Stimulated activated CD4-positive, alpha-beta T cell treated with anti-CD3 and anti-CD28 coated beads, TNF-alpha, amount 100 ng/mL, for 48 hours (primary cell): ENCODE measurements around the gene LCE7A.

Experiments
- DNase-seq, 3 donors: peaks; one replicate each; pipeline ENCODE4 v3.0.0-alpha.2; 2020; ENCODE audit warnings: low read depth in 3 of 3

The LCE7A gene

GRCh38 chr1:152859696-152860095, at the start of gene LCE7A:
TSS of gene LCE7A (plus strand) at chr1:152859996. CDS start at chr1:152860698, 702 bp downstream.
- DNase-seq, result no peak

GRCh38 chr1:152811050-152811449, 48.7 kb upstream of the LCE7A start:
- no peak for DNase-seq

- DNase-seq, result no peak
Observed at GRCh38 chr1:152811671-152812070, 48.1 kb upstream of the LCE7A start, which contains the start of gene LCE1B. TSS of gene LCE1B (plus strand) at chr1:152811971. CDS start at chr1:152812447, 476 bp downstream.

GRCh38 chr1:152817309-152817708, 42.5 kb upstream of the LCE7A start:
- DNase-seq, result no peak

GRCh38 chr1:152823294-152823693, 36.5 kb upstream of the LCE7A start:
- DNase-seq, result no peak

GRCh38 chr1:152824964-152825363, 34.8 kb upstream of the LCE7A start:
- DNase-seq, result no peak

- DNase-seq, result no peak
Observed at GRCh38 chr1:152827173-152827572, 32.6 kb upstream of the LCE7A start, which contains the start of gene LCE1A. TSS of gene LCE1A (plus strand) at chr1:152827473. CDS start at chr1:152827473, 0 bp downstream.

GRCh38 chr1:152836870-152837269, 22.9 kb upstream of the LCE7A start:
- DNase-seq, result no peak

- no peak for DNase-seq
Observed at GRCh38 chr1:152842556-152842955, 17.2 kb upstream of the LCE7A start, which contains the start of gene LCE6A. TSS of gene LCE6A (plus strand) at chr1:152842856. CDS start at chr1:152843521, 665 bp downstream.

GRCh38 chr1:152855661-152856060, 4.1 kb upstream of the LCE7A start:
- no peak for DNase-seq

- no peak for DNase-seq
Observed at GRCh38 chr1:152858062-152858461, 1.7 kb upstream of the LCE7A start.

GRCh38 chr1:152860129-152860528, 333 bp downstream of the LCE7A start:
- no peak for DNase-seq

GRCh38 chr1:152861374-152861773, 1.6 kb downstream of the LCE7A start:
- no peak for DNase-seq

GRCh38 chr1:152864443-152864842, 4.6 kb downstream of the LCE7A start:
- no peak for DNase-seq

- DNase-seq, result no peak
Observed at GRCh38 chr1:152866321-152866720, 6.5 kb downstream of the LCE7A start.

- DNase-seq, result peak; percentile 34 to 51 (median 41)
Observed at GRCh38 chr1:152869808-152870419, 10.1 kb downstream of the LCE7A start.

- DNase-seq, result no peak
Observed at GRCh38 chr1:152870831-152871730, 11.3 kb downstream of the LCE7A start.

- no peak for DNase-seq
Observed at GRCh38 chr1:152871731-152872126, 11.9 kb downstream of the LCE7A start.

GRCh38 chr1:152873495-152873894, 13.7 kb downstream of the LCE7A start:
- no peak for DNase-seq

- DNase-seq, result no peak
Observed at GRCh38 chr1:152876827-152877226, 17.0 kb downstream of the LCE7A start.

GRCh38 chr1:152878042-152878441, 18.2 kb downstream of the LCE7A start, which contains the start of gene SMCP:
TSS of gene SMCP (plus strand) at chr1:152878322. CDS start at chr1:152884423, 6,101 bp downstream.
- peak in 1 of 3 donors; percentile 25 for DNase-seq

- DNase-seq, result no peak
Observed at GRCh38 chr1:152879559-152880198, 19.9 kb downstream of the LCE7A start.
